IMR-90 (cell line): Measurements from ENCODE around the gene NAGLU. TPM values are rescaled to one million over a fixed set of nuclear protein-coding genes. Genes with fewer than 3 reads are reported as not detected.
A peak's percentile ranks its signal among the peaks of the same experiment; 100 is the strongest.
"Not testable (repeated sequence)": the region's sequence is repeated elsewhere in the genome, so short reads cannot be mapped to it uniquely, and the experiment has no call there.

ENCODE experiments used
- ATAC-seq: fragments of 200-7000 bp; cut with Tn5 transposase; 2 replicates; pipeline ENCODE4 v1.9.1; 2020; ENCODE audit warnings: low read depth, mild to moderate bottlenecking, moderate library complexity
- BruUV-seq: library from RNA; stranded (reverse); fragments of 400-500 nt; replicated peaks from 2 replicates; lab custom pipeline; 2021; lab: Mats Ljungman, UMichigan
- CTCF ChIA-PET: fragments of 300-600 bp; formaldehyde crosslinking; extraction: SDS; loops from one replicate; lab custom pipeline; 2021; ENCODE audit warnings: antibody characterized with exemption; lab: Yijun Ruan, JAX
- POLR2A ChIA-PET: fragments of 300-600 bp; sonication (Branson Sonifier 250); formaldehyde crosslinking; loops from one replicate; lab custom pipeline; 2022; ENCODE audit warnings: antibody characterized with exemption; ENCODE audit not compliant: unreplicated experiment; lab: Charles Lee
- DNase-seq: peaks from one replicate; pipeline ENCODE4 v3.0.0; 2013
- H2AFZ ChIP-seq: replicated peaks from 2 replicates; pipeline ENCODE3; 2013; ENCODE audit warnings: low read length, mild to moderate bottlenecking; ENCODE audit not compliant: poor library complexity
- H2AK5ac ChIP-seq: 2 replicates; pipeline ENCODE4 v1.6.1; 2013; ENCODE audit warnings: low read depth, low read length, inconsistent platforms
- H2AK9ac ChIP-seq: replicated peaks from 2 replicates; pipeline ENCODE3; 2013; ENCODE audit warnings: mild to moderate bottlenecking, low read depth, low read length, moderate library complexity; ENCODE audit not compliant: poor library complexity
- H2BK120ac ChIP-seq: 2 replicates; pipeline ENCODE4 v1.6.1; 2013; ENCODE audit warnings: low read depth, low read length, inconsistent platforms
- H2BK15ac ChIP-seq: 3 replicates; pipeline ENCODE4 v1.6.1; 2013; ENCODE audit warnings: low read depth, low read length, inconsistent platforms
- H2BK20ac ChIP-seq: 2 replicates; pipeline ENCODE4 v1.6.1; 2013; ENCODE audit warnings: low read depth, mild to moderate bottlenecking, inconsistent platforms, low read length, moderate library complexity
- H2BK5ac ChIP-seq: 2 replicates; pipeline ENCODE4 v1.6.1; 2013; ENCODE audit warnings: mild to moderate bottlenecking, low read depth, low read length, inconsistent platforms; ENCODE audit not compliant: poor library complexity, severe bottlenecking
- H3K14ac ChIP-seq: replicated peaks from 2 replicates; pipeline ENCODE4 v1.6.1; 2013; ENCODE audit warnings: low read depth, low read length, inconsistent platforms
- H3K18ac ChIP-seq: 2 replicates; pipeline ENCODE4 v1.6.1; 2013; ENCODE audit warnings: low read depth, low read length, control low read depth
- H3K23ac ChIP-seq: 2 replicates; pipeline ENCODE4 v1.6.1; 2013; ENCODE audit warnings: low read depth, low read length, inconsistent platforms
- H3K27ac ChIP-seq: 2 replicates; pipeline ENCODE4 v1.5.1; 2013; ENCODE audit warnings: mild to moderate bottlenecking, control low read depth, low read length; ENCODE audit not compliant: insufficient read depth
- H3K27me3 ChIP-seq: 2 replicates; pipeline ENCODE4 v1.6.1; 2013; ENCODE audit warnings: low read length; ENCODE audit not compliant: control insufficient read depth, insufficient read depth
- H3K36me3 ChIP-seq: 2 replicates; pipeline ENCODE4 v1.6.1; 2013; ENCODE audit warnings: low read length, mixed read lengths; ENCODE audit not compliant: control insufficient read depth, insufficient read depth
- H3K4ac ChIP-seq: 2 replicates; pipeline ENCODE4 v1.6.1; 2013; ENCODE audit warnings: low read depth, low read length, inconsistent platforms
- H3K4me1 ChIP-seq: 2 replicates; pipeline ENCODE4 v1.6.1; 2013; ENCODE audit warnings: low read length, mixed read lengths; ENCODE audit not compliant: control insufficient read depth, insufficient read depth
- H3K4me2 ChIP-seq: 2 replicates; pipeline ENCODE4 v1.6.1; 2013; ENCODE audit warnings: low read depth, mild to moderate bottlenecking, control low read depth, low read length, moderate library complexity
- H3K4me3 ChIP-seq: 2 replicates; pipeline ENCODE4 v1.5.1; 2013; ENCODE audit warnings: low read depth, mild to moderate bottlenecking, control low read depth, low read length, moderate library complexity; ENCODE audit not compliant: insufficient read depth
- H3K56ac ChIP-seq: 2 replicates; pipeline ENCODE4 v1.6.1; 2013; ENCODE audit warnings: low read length, inconsistent platforms; ENCODE audit not compliant: insufficient read depth; ENCODE audit errors: extremely low read depth
- H3K79me1 ChIP-seq, 2 experiments: 2 replicates each; pipeline ENCODE4 v1.6.1; 2013; ENCODE audit warnings: low read length in 2 of 2, inconsistent platforms in 1 of 2, low read depth in 1 of 2
- H3K9ac ChIP-seq: 2 replicates; pipeline ENCODE4 v1.6.1; 2013; ENCODE audit warnings: low read depth, low read length, control low read depth
- H3K9me1 ChIP-seq: 2 replicates; pipeline ENCODE4 v1.6.1; 2013; ENCODE audit warnings: low read length, inconsistent platforms; ENCODE audit not compliant: insufficient read depth
- H3K9me3 ChIP-seq: 2 replicates; pipeline ENCODE4 v1.6.1; 2013; ENCODE audit warnings: low read length; ENCODE audit not compliant: control insufficient read depth, insufficient read depth
- H4K20me1 ChIP-seq: 2 replicates; pipeline ENCODE4 v1.6.1; 2013; ENCODE audit warnings: low read length, inconsistent platforms; ENCODE audit not compliant: insufficient read depth
- H4K5ac ChIP-seq: 2 replicates; pipeline ENCODE4 v1.6.1; 2013; ENCODE audit warnings: mild to moderate bottlenecking, low read depth, low read length, control low read depth
- H4K8ac ChIP-seq, 2 experiments: 2 replicates each; pipeline ENCODE4 v1.6.1; 2013; ENCODE audit warnings: low read depth in 2 of 2, low read length in 2 of 2, control low read depth in 1 of 2, inconsistent platforms in 1 of 2
- H4K91ac ChIP-seq: 2 replicates; pipeline ENCODE4 v1.6.1; 2013; ENCODE audit warnings: low read depth, low read length, inconsistent platforms; ENCODE audit not compliant: insufficient read depth
- CTCF ChIP-seq: conservative IDR thresholded peaks from 2 replicates; pipeline ENCODE4 v1.5.1; 2012; ENCODE audit warnings: mild to moderate bottlenecking, low read depth, low read length, improper control_type of control experiment
- WGBS, 2 experiments: methylation state at CpG; one replicate each; pipeline versions ENCODE4 v1.1.5 to v1.1.7; 2013; ENCODE audit warnings: missing lambda C conversion rate in 2 of 2; ENCODE audit not compliant: insufficient read length in 1 of 2; ENCODE audit errors: extremely low coverage in 2 of 2; 5-methylcytosine and 5-hydroxymethylcytosine counted together
- dilution Hi-C: fragments of 300-500 bp; cut with HindIII; formaldehyde crosslinking; loops from one replicate; pipeline ENCODE4 v1.14.3; 2018; ENCODE audit warnings: low sequenced_read_pairs; ENCODE audit not compliant: unreplicated experiment
- in situ Hi-C: fragments of 300-500 bp; cut with MboI; formaldehyde crosslinking; loops from 3 replicates; pipeline ENCODE4 v1.14.3; 2019; ENCODE audit warnings: low sequenced_read_pairs, inconsistent platforms, mixed read lengths
- intact Hi-C: fragments of 100-400 bp; cut with micrococcal nuclease; formaldehyde crosslinking; loops from 2 replicates; pipeline ENCODE4 v1.10.0; 2022
- polyA plus RNA-seq, 3 experiments: library from polyadenylated mRNA; depleted of rRNA; stranded (reverse); fragments of >200 nt; gene quantifications; 2 replicates each; pipeline ENCODE4 v1.2.3, GENCODE V29; 2012; ENCODE audit warnings: low replicate concordance in 1 of 3
- total RNA-seq: library from RNA; depleted of rRNA; stranded (reverse); fragments of >200 nt; gene quantifications from 2 replicates; pipeline ENCODE4 v1.2.3, GENCODE V29; 2012

The NAGLU gene
- total and polyA plus RNA-seq, 2 of the 4 experiments (the other 2 are of a cell fraction): 6.5 to 29.2 TPM

GRCh38 chr17:42555961-42556617 lies 20.0 kb downstream of the NAGLU start:
- H3K4me1 ChIP-seq, H2BK20ac ChIP-seq, H3K27me3 ChIP-seq, H3K36me3 ChIP-seq, H3K23ac ChIP-seq, POLR2A ChIA-PET, H3K9ac ChIP-seq, H3K4me2 ChIP-seq, H4K8ac ChIP-seq, H2AK5ac ChIP-seq, CTCF ChIA-PET, in situ Hi-C loops, intact Hi-C loops, H2BK15ac ChIP-seq, dilution Hi-C loops, H4K20me1 ChIP-seq, DNase-seq, H3K4me3 ChIP-seq, H3K27ac ChIP-seq, H3K9me3 ChIP-seq, H2BK120ac ChIP-seq, H3K14ac ChIP-seq, H3K4ac ChIP-seq, H2AFZ ChIP-seq, H3K56ac ChIP-seq, H2BK5ac ChIP-seq, H4K91ac ChIP-seq, BruUV-seq, H4K5ac ChIP-seq, H3K18ac ChIP-seq, H3K9me1 ChIP-seq, H2AK9ac ChIP-seq: not testable (repeated sequence)
- peak; percentile 22; the same call in 1 of the 2 replicates for ATAC-seq
- H3K79me1 ChIP-seq: peaks cover 12 to 42% of the 10 kb centered on the region in 2 experiments
- no CpG with 5 or more reads among the region's 5 CpGs for WGBS, 2 experiments
- TF ChIP-seq CTCF: 0 out of 2 replicates have a peak, but pooled peaks have one; percentile 8
